WTC11 (cell line): ENCODE measurements around the gene NPFFR1. TPM values are rescaled to one million over a fixed set of nuclear protein-coding genes. Genes with fewer than 3 reads are reported as not detected.

Source experiments
- ATAC-seq: fragments of 200-7000 bp; cut with Tn5 transposase; 2 replicates; pipeline ENCODE4 v1.10.0; 2021; ENCODE audit warnings: mild to moderate bottlenecking, moderate library complexity
- CTCF ChIA-PET: fragments of 300-600 bp; sonication (Branson Sonifier 250); formaldehyde crosslinking; loops from one replicate; lab custom pipeline; 2021; ENCODE audit warnings: antibody characterized with exemption; lab: Charles Lee
- POLR2A ChIA-PET: fragments of 350-600 bp; sonication (Branson Sonifier 250); formaldehyde crosslinking; loops from one replicate; lab custom pipeline; 2021; ENCODE audit warnings: antibody characterized with exemption; lab: Charles Lee
- DNase-seq: peaks from one replicate; pipeline ENCODE4 v3.0.0; 2021; ENCODE audit warnings: low spot score
- H3K27ac Mint-ChIP-seq: 2 replicates; pipeline ENCODE4 v1.8.0; 2021; ENCODE audit warnings: mixed read lengths
- H3K27me3 Mint-ChIP-seq: 2 replicates; pipeline ENCODE4 v1.8.0; 2021; ENCODE audit warnings: low read depth, mild to moderate bottlenecking, moderate library complexity, mixed read lengths
- H3K36me3 Mint-ChIP-seq: 2 replicates; pipeline ENCODE4 v1.8.0; 2021; ENCODE audit warnings: mixed read lengths
- H3K4me1 Mint-ChIP-seq: 2 replicates; pipeline ENCODE4 v1.8.0; 2022; ENCODE audit warnings: mixed read lengths
- H3K4me3 Mint-ChIP-seq: 2 replicates; pipeline ENCODE4 v1.8.0; 2021; ENCODE audit warnings: mild to moderate bottlenecking, moderate library complexity, mixed read lengths
- H3K9me3 Mint-ChIP-seq: 2 replicates; pipeline ENCODE4 v1.8.0; 2021; ENCODE audit warnings: mixed read lengths
- CBFB ChIP-seq: sonication (generic); formaldehyde crosslinking; IDR thresholded peaks from 2 replicates; pipeline ENCODE4 v1.8.1; 2022; ENCODE audit warnings: mild to moderate bottlenecking, low read depth, missing genetic modification reagents
- EMX1 ChIP-seq: fragments of 250-450 bp; sonication (Bioruptor Pico); IDR thresholded peaks from 2 replicates; pipeline ENCODE4 v1.8.0; 2021; ENCODE audit warnings: mild to moderate bottlenecking
- ETV6 ChIP-seq: sonication (generic); formaldehyde crosslinking; IDR thresholded peaks from 2 replicates; pipeline ENCODE4 v1.8.1; 2022; ENCODE audit warnings: mild to moderate bottlenecking, missing genetic modification reagents
- FOXK1 ChIP-seq: sonication (generic); formaldehyde crosslinking; IDR thresholded peaks from 2 replicates; pipeline ENCODE4 v1.8.0; 2022; ENCODE audit warnings: mild to moderate bottlenecking, moderate library complexity, missing genetic modification reagents
- IRF2 ChIP-seq: sonication (generic); formaldehyde crosslinking; IDR thresholded peaks from 2 replicates; pipeline ENCODE4 v1.8.0; 2022; ENCODE audit warnings: low read depth, missing genetic modification reagents, borderline replicate concordance
- TEAD4 ChIP-seq: sonication (generic); formaldehyde crosslinking; IDR thresholded peaks from 2 replicates; pipeline ENCODE4 v1.8.0; 2022; ENCODE audit warnings: mild to moderate bottlenecking, missing genetic modification reagents
- TP53 ChIP-seq: sonication (generic); formaldehyde crosslinking; IDR thresholded peaks from 2 replicates; pipeline ENCODE4 v1.8.1; 2023; ENCODE audit warnings: mild to moderate bottlenecking, missing genetic modification reagents
- total RNA-seq: library from RNA; stranded (reverse); gene quantifications from 3 replicates; pipeline ENCODE4 v1.2.3, GENCODE V29; 2021
- TF ChIP-seq, protein P1 (sequence below): sonication (generic); formaldehyde crosslinking; IDR thresholded peaks from 2 replicates; pipeline ENCODE4 v1.8.0; 2022; ENCODE audit warnings: mild to moderate bottlenecking, missing genetic modification reagents
- TF ChIP-seq, protein P2 (sequence below): sonication (generic); formaldehyde crosslinking; conservative IDR thresholded peaks from 2 replicates; pipeline ENCODE4 v1.8.1; 2022; ENCODE audit warnings: mild to moderate bottlenecking, missing genetic modification reagents
- TF ChIP-seq, protein P3 (sequence below): sonication (generic); formaldehyde crosslinking; IDR thresholded peaks from 2 replicates; pipeline ENCODE4 v1.8.0; 2023; ENCODE audit warnings: missing genetic modification reagents, mild to moderate bottlenecking, borderline replicate concordance
- TF ChIP-seq, protein P4 (sequence below): sonication (generic); formaldehyde crosslinking; IDR thresholded peaks from 2 replicates; pipeline ENCODE4 v1.8.0; 2022; ENCODE audit warnings: mild to moderate bottlenecking, missing genetic modification reagents
- TF ChIP-seq, protein P5 (sequence below): sonication (generic); formaldehyde crosslinking; IDR thresholded peaks from 2 replicates; pipeline ENCODE4 v1.8.1; 2022; ENCODE audit warnings: mild to moderate bottlenecking, moderate library complexity, missing genetic modification reagents
- TF ChIP-seq, protein P6 (sequence below): sonication (generic); formaldehyde crosslinking; IDR thresholded peaks from 2 replicates; pipeline ENCODE4 v1.8.0; 2022; ENCODE audit warnings: missing genetic modification reagents

Gene NPFFR1
- total RNA-seq, 1 experiment from 2014 or later: 0.04 TPM

DNA sequence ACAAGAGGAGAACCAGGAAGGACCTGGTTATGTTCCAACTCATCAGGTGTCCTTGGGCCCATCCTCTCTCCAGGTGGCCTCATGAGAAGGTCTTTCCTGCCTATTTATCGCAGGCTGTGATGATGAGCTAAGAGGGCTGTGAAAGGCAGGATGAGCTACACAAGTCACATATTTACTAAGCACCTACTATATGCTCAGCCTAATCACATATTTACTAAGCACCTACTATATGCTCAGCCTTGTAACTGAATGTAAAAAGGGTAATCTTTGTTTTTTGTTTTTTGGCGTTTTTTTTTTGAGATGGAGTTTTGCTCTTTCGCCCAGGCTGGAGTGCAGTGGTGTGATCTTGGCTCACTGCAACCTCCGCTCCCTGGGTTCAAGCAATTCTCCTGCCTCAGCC is 44.2 kb upstream of the NPFFR1 start:
- H3K27ac Mint-ChIP-seq: no peak overlapping the region
- TF ChIP-seq TP53: no peak
- no peak for TF ChIP-seq CBFB (CRISPR knock-in tag)
- TF ChIP-seq, protein P1, sequence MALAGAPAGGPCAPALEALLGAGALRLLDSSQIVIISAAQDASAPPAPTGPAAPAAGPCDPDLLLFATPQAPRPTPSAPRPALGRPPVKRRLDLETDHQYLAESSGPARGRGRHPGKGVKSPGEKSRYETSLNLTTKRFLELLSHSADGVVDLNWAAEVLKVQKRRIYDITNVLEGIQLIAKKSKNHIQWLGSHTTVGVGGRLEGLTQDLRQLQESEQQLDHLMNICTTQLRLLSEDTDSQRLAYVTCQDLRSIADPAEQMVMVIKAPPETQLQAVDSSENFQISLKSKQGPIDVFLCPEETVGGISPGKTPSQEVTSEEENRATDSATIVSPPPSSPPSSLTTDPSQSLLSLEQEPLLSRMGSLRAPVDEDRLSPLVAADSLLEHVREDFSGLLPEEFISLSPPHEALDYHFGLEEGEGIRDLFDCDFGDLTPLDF (CRISPR knock-in tag): no peak
- TF ChIP-seq, protein P2, sequence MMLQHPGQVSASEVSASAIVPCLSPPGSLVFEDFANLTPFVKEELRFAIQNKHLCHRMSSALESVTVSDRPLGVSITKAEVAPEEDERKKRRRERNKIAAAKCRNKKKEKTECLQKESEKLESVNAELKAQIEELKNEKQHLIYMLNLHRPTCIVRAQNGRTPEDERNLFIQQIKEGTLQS: no peak
- TF ChIP-seq IRF2 (CRISPR knock-in tag): no peak
- TF ChIP-seq EMX1: no peak
- TF ChIP-seq FOXK1 (CRISPR knock-in tag): no peak
- TF ChIP-seq, protein P3, sequence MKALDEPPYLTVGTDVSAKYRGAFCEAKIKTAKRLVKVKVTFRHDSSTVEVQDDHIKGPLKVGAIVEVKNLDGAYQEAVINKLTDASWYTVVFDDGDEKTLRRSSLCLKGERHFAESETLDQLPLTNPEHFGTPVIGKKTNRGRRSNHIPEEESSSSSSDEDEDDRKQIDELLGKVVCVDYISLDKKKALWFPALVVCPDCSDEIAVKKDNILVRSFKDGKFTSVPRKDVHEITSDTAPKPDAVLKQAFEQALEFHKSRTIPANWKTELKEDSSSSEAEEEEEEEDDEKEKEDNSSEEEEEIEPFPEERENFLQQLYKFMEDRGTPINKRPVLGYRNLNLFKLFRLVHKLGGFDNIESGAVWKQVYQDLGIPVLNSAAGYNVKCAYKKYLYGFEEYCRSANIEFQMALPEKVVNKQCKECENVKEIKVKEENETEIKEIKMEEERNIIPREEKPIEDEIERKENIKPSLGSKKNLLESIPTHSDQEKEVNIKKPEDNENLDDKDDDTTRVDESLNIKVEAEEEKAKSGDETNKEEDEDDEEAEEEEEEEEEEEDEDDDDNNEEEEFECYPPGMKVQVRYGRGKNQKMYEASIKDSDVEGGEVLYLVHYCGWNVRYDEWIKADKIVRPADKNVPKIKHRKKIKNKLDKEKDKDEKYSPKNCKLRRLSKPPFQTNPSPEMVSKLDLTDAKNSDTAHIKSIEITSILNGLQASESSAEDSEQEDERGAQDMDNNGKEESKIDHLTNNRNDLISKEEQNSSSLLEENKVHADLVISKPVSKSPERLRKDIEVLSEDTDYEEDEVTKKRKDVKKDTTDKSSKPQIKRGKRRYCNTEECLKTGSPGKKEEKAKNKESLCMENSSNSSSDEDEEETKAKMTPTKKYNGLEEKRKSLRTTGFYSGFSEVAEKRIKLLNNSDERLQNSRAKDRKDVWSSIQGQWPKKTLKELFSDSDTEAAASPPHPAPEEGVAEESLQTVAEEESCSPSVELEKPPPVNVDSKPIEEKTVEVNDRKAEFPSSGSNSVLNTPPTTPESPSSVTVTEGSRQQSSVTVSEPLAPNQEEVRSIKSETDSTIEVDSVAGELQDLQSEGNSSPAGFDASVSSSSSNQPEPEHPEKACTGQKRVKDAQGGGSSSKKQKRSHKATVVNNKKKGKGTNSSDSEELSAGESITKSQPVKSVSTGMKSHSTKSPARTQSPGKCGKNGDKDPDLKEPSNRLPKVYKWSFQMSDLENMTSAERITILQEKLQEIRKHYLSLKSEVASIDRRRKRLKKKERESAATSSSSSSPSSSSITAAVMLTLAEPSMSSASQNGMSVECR (CRISPR knock-in tag): no peak
- TF ChIP-seq, protein P4, sequence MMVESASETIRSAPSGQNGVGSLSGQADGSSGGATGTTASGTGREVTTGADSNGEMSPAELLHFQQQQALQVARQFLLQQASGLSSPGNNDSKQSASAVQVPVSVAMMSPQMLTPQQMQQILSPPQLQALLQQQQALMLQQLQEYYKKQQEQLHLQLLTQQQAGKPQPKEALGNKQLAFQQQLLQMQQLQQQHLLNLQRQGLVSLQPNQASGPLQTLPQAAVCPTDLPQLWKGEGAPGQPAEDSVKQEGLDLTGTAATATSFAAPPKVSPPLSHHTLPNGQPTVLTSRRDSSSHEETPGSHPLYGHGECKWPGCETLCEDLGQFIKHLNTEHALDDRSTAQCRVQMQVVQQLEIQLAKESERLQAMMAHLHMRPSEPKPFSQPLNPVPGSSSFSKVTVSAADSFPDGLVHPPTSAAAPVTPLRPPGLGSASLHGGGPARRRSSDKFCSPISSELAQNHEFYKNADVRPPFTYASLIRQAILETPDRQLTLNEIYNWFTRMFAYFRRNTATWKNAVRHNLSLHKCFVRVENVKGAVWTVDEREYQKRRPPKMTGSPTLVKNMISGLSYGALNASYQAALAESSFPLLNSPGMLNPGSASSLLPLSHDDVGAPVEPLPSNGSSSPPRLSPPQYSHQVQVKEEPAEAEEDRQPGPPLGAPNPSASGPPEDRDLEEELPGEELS: no peak
- TF ChIP-seq ETV6: no peak
- TF ChIP-seq, protein P5, sequence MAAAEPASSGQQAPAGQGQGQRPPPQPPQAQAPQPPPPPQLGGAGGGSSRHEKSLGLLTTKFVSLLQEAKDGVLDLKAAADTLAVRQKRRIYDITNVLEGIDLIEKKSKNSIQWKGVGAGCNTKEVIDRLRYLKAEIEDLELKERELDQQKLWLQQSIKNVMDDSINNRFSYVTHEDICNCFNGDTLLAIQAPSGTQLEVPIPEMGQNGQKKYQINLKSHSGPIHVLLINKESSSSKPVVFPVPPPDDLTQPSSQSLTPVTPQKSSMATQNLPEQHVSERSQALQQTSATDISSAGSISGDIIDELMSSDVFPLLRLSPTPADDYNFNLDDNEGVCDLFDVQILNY (CRISPR knock-in tag): no peak
- TF ChIP-seq TEAD4 (CRISPR knock-in tag): no peak
- TF ChIP-seq, protein P6, sequence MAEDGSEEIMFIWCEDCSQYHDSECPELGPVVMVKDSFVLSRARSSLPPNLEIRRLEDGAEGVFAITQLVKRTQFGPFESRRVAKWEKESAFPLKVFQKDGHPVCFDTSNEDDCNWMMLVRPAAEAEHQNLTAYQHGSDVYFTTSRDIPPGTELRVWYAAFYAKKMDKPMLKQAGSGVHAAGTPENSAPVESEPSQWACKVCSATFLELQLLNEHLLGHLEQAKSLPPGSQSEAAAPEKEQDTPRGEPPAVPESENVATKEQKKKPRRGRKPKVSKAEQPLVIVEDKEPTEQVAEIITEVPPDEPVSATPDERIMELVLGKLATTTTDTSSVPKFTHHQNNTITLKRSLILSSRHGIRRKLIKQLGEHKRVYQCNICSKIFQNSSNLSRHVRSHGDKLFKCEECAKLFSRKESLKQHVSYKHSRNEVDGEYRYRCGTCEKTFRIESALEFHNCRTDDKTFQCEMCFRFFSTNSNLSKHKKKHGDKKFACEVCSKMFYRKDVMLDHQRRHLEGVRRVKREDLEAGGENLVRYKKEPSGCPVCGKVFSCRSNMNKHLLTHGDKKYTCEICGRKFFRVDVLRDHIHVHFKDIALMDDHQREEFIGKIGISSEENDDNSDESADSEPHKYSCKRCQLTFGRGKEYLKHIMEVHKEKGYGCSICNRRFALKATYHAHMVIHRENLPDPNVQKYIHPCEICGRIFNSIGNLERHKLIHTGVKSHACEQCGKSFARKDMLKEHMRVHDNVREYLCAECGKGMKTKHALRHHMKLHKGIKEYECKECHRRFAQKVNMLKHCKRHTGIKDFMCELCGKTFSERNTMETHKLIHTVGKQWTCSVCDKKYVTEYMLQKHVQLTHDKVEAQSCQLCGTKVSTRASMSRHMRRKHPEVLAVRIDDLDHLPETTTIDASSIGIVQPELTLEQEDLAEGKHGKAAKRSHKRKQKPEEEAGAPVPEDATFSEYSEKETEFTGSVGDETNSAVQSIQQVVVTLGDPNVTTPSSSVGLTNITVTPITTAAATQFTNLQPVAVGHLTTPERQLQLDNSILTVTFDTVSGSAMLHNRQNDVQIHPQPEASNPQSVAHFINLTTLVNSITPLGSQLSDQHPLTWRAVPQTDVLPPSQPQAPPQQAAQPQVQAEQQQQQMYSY (CRISPR knock-in tag): no peak
- no peak for DNase-seq
- peaks cover 3% of the 10 kb centered on the region; the same call in 1 of the 2 replicates for H3K36me3 Mint-ChIP-seq
- H3K27me3 Mint-ChIP-seq: no peaks in the 10 kb centered on the region
- peaks cover 17% of the 10 kb centered on the region for H3K4me1 Mint-ChIP-seq
- ATAC-seq: no peak
- H3K9me3 Mint-ChIP-seq: peaks cover 3% of the 10 kb centered on the region; the same call in 1 of the 2 replicates
- no peak overlapping the region for H3K4me3 Mint-ChIP-seq
- ChIA-PET POLR2A (no interaction called here), CTCF (interaction anchor here (2.1 to 2.2 kb wide), 2 partner anchors 37 to 63 kb away, joined by 5 to 11 read pairs; no protein-coding TSS in a partner anchor)
